OCI-LY3 (cell line): Measurements from ENCODE around the gene SP5.

Experiments
- CTCF ChIP-seq: fragments of 200-600, 300-600 bp; sonication (generic); IDR thresholded peaks from 2 replicates; pipeline ENCODE4 v1.5.1; 2014; ENCODE audit warnings: antibody characterized with exemption, low read length, low read depth
- EZH2phosphoT487 ChIP-seq: fragments of 200-600 bp; shearing (Covaris generic); IDR thresholded peaks from 2 replicates; pipeline ENCODE4 v1.6.1; 2018; ENCODE audit warnings: antibody characterized with exemption, mixed run types, low read depth

GRCh38 chr2:170671079-170671478 lies 44.1 kb upstream of the SP5 start:
- TF ChIP-seq CTCF: no peak
- no peak for TF ChIP-seq EZH2phosphoT487
